GM12865 (cell line): ENCODE measurements around the gene ERFL.

ENCODE experiments used
- DNase-seq: peaks from one replicate; pipeline ENCODE4 v3.0.0; 2010; ENCODE audit warnings: low read depth
- H3K4me3 ChIP-seq: 2 replicates; pipeline ENCODE4 v1.5.1; 2011; ENCODE audit warnings: mild to moderate bottlenecking, low read depth, low read length, control low read depth
- CTCF ChIP-seq: IDR thresholded peaks from 2 replicates; pipeline ENCODE4 v1.5.1; 2011; ENCODE audit warnings: low read length, control low read depth, low read depth, inconsistent platforms; ENCODE audit not compliant: insufficient read depth; ENCODE audit errors: missing control alignments

ERFL gene

DNA sequence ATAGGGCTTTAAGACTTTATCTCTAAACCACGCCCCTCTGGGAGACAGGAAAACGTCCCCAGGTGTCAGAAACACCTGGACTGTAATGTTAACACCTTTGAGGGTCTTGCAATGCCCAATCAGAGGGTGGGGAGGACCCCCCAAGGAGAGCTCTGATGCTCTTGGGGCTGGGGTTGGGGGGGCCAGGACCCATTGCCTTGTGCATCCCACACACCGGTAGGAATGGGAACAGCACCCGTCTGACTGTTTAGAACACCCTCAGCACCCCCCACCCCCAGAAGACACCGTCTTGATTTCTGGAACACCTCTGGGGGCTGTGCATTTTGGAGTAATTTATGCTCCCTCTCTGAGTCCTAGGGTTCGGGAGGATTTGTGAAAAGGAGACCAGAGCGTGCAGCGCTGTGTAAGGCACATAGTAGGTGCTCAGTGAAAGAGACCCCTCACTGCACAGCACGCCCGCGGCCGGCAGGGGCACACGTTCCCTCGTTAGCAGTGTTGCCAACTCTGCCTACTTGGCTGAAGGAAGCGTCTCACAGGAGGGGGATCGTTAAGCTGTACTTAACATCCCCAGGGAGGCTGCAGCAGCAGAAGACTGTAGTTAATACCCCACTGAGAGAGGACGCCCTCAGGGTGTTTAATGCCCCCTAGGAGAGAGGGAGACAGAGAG is 2.8 kb upstream of the ERFL start:
- no peak overlapping the region for H3K4me3 ChIP-seq
- peak; percentile 46 for DNase-seq
- peak; percentile 51 for TF ChIP-seq CTCF

- no peak for DNase-seq
- TF ChIP-seq CTCF, result no peak
- no peak overlapping the region for H3K4me3 ChIP-seq
Measured at GRCh38 chr19:41930322-41930722, 2.1 kb upstream of the ERFL start.

- no peak for TF ChIP-seq CTCF
- no peak overlapping the region for H3K4me3 ChIP-seq
- no peak for DNase-seq
Measured at GRCh38 chr19:41929536-41930071, 1.4 kb upstream of the ERFL start.

DNA sequence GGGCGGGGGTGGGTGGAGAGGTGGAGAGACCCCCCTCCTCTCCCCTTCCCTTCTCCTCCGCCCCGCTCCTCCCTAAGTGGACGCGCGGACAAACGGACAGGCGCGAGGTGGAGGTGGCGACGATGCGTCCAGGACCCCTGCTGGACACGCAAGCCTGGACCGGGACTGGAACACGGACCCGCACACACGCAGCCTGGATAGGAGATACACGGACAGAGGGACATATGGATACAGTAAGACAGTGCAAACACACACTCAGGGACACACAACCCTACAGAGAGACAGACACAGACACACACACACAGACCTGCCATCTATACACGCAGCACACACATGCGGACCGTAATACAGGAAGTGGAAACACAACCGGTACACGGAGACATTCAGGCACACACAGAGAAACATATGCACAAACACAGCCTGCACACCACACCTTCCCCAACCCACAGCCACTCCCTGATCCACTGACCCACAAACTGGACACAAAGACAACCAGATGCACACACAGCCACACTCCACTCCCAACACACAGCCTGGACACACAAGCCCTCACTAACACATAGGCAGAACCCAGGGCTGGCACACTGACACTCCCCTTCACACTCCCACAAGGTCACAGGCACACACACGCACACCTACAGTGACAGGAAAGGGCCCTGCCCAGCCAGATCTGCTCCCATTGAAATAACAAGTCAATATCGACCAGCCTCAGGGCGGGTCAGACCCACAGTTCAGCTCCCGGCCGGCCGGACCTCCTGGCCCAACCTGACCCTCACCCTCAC is 696 bp upstream of the ERFL start:
- peak overlapping the region; percentile 42 for H3K4me3 ChIP-seq
- no peak for TF ChIP-seq CTCF
- DNase-seq, result peak; percentile 53

GRCh38 chr19:41927497-41928192 is 604 bp downstream of the ERFL start:
- no peak for TF ChIP-seq CTCF
- peak overlapping the region; percentile 42 for H3K4me3 ChIP-seq
- DNase-seq, result no peak

DNA sequence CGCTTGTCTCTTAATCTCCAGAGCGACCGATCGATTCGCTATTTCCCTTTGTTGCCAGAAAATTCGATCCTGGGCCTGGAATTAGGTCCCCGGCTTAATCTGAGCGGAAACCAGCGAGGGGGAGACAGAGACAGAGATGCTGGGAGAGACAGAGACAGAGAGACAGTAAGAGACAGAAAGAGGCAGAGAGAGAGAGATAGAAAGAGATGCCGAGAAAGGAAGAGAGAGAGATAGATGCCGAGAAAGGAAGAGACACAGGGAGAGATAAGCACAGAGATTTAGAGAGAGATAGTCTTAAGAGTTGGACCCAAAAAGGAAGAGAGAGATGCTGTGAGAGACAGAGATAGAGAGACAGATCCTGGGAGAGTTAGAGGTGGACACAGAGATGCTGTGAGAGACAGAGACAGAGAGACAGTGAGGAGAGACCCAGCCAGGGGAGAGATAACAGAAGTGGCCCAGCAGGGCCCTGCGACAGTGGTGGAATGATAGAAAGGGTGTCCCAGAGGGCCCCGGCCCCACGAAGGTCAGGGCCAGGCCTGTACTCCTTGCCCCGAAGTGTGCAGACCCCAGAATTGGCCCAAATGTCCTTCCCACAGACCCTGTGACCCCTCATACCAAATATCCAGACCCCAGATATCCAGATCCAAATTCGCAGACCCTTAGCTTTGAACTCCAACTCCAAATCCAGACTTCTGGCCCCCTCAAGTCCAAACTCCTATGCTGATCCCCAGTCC is 1.3 kb downstream of the ERFL start:
- no peak for TF ChIP-seq CTCF
- DNase-seq, result no peak
- no peak overlapping the region for H3K4me3 ChIP-seq
